KMS-11 (cell line): ENCODE results near the gene PPP1R13B.
"Not testable (repeated sequence)": the region's sequence is repeated elsewhere in the genome, so short reads cannot be mapped to it uniquely, and the experiment has no call there.

ENCODE experiments used
- H2AFZ ChIP-seq: fragments of 200-600 bp; sonication (generic); 2 replicates; pipeline ENCODE4 v1.6.1; 2016; ENCODE audit warnings: antibody characterized with exemption, mixed run types, low read depth
- H3K27ac ChIP-seq: fragments of 200-600 bp; sonication (generic); 2 replicates; pipeline ENCODE4 v1.6.1; 2016; ENCODE audit warnings: mild to moderate bottlenecking, mixed run types
- H3K27me3 ChIP-seq: fragments of 200-600 bp; sonication (generic); 2 replicates; pipeline ENCODE4 v1.6.1; 2017; ENCODE audit warnings: mild to moderate bottlenecking, low read depth, mixed run types, moderate library complexity; ENCODE audit not compliant: insufficient read depth
- H3K36me3 ChIP-seq: fragments of 200-600 bp; sonication (generic); 2 replicates; pipeline ENCODE4 v1.6.1; 2017; ENCODE audit warnings: mild to moderate bottlenecking, mixed run types; ENCODE audit not compliant: insufficient read depth
- H3K4me1 ChIP-seq: fragments of 200-600 bp; sonication (generic); 2 replicates; pipeline ENCODE4 v1.6.1; 2016; ENCODE audit warnings: mild to moderate bottlenecking, low read depth, mixed run types; ENCODE audit not compliant: poor library complexity, severe bottlenecking
- H3K4me2 ChIP-seq: fragments of 200-600 bp; sonication (generic); 2 replicates; pipeline ENCODE4 v1.7.0; 2016; ENCODE audit warnings: mild to moderate bottlenecking, mixed run types
- H3K4me3 ChIP-seq: fragments of 200-600 bp; sonication (generic); IDR thresholded peaks from 2 replicates; pipeline ENCODE4 v1.6.1; 2017; ENCODE audit warnings: low read depth, low read length, mixed read lengths; ENCODE audit not compliant: insufficient read depth
- H3K79me2 ChIP-seq: fragments of 200-600 bp; sonication (generic); 2 replicates; pipeline ENCODE4 v1.6.1; 2016; ENCODE audit warnings: low read depth, mixed run types; ENCODE audit not compliant: insufficient read depth
- H3K9ac ChIP-seq: fragments of 200-600 bp; sonication (generic); 2 replicates; pipeline ENCODE4 v1.6.1; 2016; ENCODE audit warnings: mild to moderate bottlenecking, mixed run types
- H4K20me1 ChIP-seq: fragments of 200-600 bp; sonication (generic); 2 replicates; pipeline ENCODE4 v1.6.1; 2016; ENCODE audit warnings: mild to moderate bottlenecking, mixed run types; ENCODE audit not compliant: insufficient read depth
- TF ChIP-seq, protein P1 (sequence below): fragments of 200-600 bp; sonication (generic); conservative IDR thresholded peaks from 2 replicates; pipeline ENCODE4 v1.6.1; 2017; ENCODE audit warnings: low read depth, mild to moderate bottlenecking, antibody characterized with exemption, low read length, moderate library complexity, mixed read lengths

Gene PPP1R13B

GRCh38 chr14:103801459-103801858 lies 45.9 kb downstream of the PPP1R13B start:
- Histone ChIP-seq H3K79me2 (no peaks in the 10 kb centered on the region), H3K4me2 (no peak overlapping the region), H3K4me3 (no peak overlapping the region), H3K4me1 (peaks cover 13% of the 10 kb centered on the region), H2AFZ (no peak overlapping the region), H3K27me3 (no peaks in the 10 kb centered on the region), H3K36me3 (no peaks in the 10 kb centered on the region), H4K20me1 (no peaks in the 10 kb centered on the region), H3K9ac (no peak overlapping the region), H3K27ac (no peak overlapping the region)
- TF ChIP-seq, protein P1, sequence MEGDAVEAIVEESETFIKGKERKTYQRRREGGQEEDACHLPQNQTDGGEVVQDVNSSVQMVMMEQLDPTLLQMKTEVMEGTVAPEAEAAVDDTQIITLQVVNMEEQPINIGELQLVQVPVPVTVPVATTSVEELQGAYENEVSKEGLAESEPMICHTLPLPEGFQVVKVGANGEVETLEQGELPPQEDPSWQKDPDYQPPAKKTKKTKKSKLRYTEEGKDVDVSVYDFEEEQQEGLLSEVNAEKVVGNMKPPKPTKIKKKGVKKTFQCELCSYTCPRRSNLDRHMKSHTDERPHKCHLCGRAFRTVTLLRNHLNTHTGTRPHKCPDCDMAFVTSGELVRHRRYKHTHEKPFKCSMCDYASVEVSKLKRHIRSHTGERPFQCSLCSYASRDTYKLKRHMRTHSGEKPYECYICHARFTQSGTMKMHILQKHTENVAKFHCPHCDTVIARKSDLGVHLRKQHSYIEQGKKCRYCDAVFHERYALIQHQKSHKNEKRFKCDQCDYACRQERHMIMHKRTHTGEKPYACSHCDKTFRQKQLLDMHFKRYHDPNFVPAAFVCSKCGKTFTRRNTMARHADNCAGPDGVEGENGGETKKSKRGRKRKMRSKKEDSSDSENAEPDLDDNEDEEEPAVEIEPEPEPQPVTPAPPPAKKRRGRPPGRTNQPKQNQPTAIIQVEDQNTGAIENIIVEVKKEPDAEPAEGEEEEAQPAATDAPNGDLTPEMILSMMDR = no peak

DNA sequence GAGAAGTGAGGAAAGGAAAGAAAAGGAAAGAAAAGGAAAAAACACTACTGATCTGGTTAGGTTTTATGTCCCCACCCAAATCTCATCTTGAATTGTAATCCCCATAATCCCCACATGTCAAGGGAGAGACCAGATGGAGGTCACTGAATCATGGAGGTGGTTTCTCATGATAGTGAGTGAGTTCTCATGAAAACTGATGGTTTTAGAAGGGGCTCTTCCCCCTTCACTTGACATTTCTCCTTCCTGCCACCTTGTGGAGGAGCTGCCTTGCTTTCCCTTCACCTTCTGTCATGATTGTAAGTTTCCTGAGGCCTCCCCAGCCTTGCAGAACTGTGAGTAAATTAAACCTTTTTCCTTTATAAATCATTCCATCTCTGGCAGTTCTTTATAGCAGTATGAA lies 54.2 kb downstream of the PPP1R13B start:
- not testable (repeated sequence) for H3K4me3 ChIP-seq, H3K4me1 ChIP-seq, H3K4me2 ChIP-seq, H3K27me3 ChIP-seq, H3K36me3 ChIP-seq, H3K79me2 ChIP-seq, H3K9ac ChIP-seq, H2AFZ ChIP-seq, H4K20me1 ChIP-seq, H3K27ac ChIP-seq

DNA sequence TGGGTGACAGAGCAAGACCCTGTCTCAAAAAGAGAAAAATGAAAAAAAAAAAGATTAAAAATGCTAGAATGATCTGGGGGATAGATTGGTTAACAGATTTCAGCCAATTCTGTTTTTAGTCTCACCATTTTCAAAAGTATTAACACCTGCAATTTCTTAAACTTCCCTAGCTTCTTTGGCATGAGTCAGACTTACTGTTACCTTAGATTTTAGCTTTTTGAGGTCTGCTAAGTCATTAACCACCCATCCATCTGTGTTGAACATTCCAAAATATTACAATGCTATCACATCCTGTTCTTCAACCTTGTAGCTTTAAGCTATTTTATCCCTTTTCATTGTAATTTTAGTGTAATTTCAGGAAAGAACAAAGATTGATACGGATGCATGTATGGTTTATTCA lies 59.3 kb downstream of the PPP1R13B start:
- Histone ChIP-seq H3K27me3 (no peaks in the 10 kb centered on the region), H3K4me2 (no peak overlapping the region), H3K4me1 (no peaks in the 10 kb centered on the region), H4K20me1 (no peaks in the 10 kb centered on the region), H3K79me2 (no peaks in the 10 kb centered on the region), H3K9ac (no peak overlapping the region), H3K27ac (no peak overlapping the region), H2AFZ (no peak overlapping the region), H3K4me3 (no peak overlapping the region), H3K36me3 (no peaks in the 10 kb centered on the region)
- TF ChIP-seq, protein P1 = no peak

DNA sequence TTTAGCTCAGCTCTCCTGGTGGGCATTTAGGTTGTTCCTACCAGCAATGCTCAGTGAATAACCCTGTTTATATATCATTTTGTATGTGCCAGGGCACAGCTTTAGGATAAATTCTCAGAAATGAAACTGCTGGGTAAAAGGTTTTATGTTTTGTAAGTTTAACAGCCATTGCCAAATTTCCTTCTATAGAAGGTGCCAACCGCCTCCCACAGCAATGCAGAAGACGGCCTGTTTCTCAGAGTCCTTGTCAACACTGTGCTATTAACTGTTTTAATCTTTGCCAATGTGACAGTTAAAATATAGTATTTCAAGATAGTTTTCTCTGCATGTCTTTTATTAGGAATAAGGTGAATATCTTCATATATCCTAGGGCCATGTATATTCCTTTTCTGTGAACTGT lies 65.0 kb downstream of the PPP1R13B start:
- no peaks in the 10 kb centered on the region for H4K20me1 ChIP-seq
- TF ChIP-seq, protein P1 = no peak
- H3K4me3 ChIP-seq = no peak overlapping the region
- no peaks in the 10 kb centered on the region for H3K4me1 ChIP-seq
- no peak overlapping the region for H3K4me2 ChIP-seq
- H3K79me2 ChIP-seq = no peaks in the 10 kb centered on the region
- no peak overlapping the region for H3K9ac ChIP-seq
- no peak overlapping the region for H2AFZ ChIP-seq
- H3K27ac ChIP-seq = no peak overlapping the region
- no peaks in the 10 kb centered on the region for H3K27me3 ChIP-seq
- H3K36me3 ChIP-seq = no peaks in the 10 kb centered on the region

DNA sequence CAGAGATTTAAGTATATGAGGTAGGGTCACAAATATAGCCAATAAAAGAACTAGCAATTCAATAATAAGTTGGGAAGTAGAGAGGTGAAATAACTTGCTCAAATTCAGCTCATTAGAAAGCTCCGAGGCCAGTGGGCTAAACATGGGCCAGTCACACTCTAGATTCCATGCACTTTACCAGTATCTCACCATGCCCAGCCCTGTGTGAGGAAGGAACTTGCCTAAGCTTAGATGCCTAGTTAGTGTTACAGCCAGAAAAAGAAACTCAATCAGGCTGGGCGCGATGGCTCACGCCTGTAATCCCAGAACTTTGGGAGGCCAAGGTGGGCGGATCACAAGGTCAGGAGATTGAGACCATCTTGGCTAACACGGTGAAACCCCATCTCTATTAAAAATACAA lies 71.1 kb downstream of the PPP1R13B start:
- not testable (repeated sequence) for H3K4me3 ChIP-seq, H3K4me1 ChIP-seq, H3K4me2 ChIP-seq, H3K27me3 ChIP-seq, H3K9ac ChIP-seq, H3K79me2 ChIP-seq, H3K27ac ChIP-seq, H3K36me3 ChIP-seq, H4K20me1 ChIP-seq, H2AFZ ChIP-seq

- Histone ChIP-seq H3K9ac (no peak overlapping the region), H3K79me2 (no peaks in the 10 kb centered on the region), H2AFZ (no peak overlapping the region), H3K36me3 (no peaks in the 10 kb centered on the region), H3K27ac (no peak overlapping the region), H3K4me2 (no peak overlapping the region), H3K4me3 (no peak overlapping the region), H3K27me3 (no peaks in the 10 kb centered on the region), H3K4me1 (no peaks in the 10 kb centered on the region), H4K20me1 (no peaks in the 10 kb centered on the region)
- TF ChIP-seq, protein P1 = no peak
Observed at GRCh38 chr14:103775506-103775905, 71.9 kb downstream of the PPP1R13B start.
